DMS153 (cell line): ENCODE results near the gene MTMR4.
A peak's percentile ranks its signal among the peaks of the same experiment; 100 is the strongest.
"Not testable (repeated sequence)": the region's sequence is repeated elsewhere in the genome, so short reads cannot be mapped to it uniquely, and the experiment has no call there.

ENCODE experiments used
- DNase-seq: peaks from one replicate; lab custom pipeline; 2025; lab: John Stamatoyannopoulos, UW

MTMR4 gene

GRCh38 chr17:58525239-58525638 is 10.8 kb upstream of the MTMR4 start:
- no peak for DNase-seq

DNA sequence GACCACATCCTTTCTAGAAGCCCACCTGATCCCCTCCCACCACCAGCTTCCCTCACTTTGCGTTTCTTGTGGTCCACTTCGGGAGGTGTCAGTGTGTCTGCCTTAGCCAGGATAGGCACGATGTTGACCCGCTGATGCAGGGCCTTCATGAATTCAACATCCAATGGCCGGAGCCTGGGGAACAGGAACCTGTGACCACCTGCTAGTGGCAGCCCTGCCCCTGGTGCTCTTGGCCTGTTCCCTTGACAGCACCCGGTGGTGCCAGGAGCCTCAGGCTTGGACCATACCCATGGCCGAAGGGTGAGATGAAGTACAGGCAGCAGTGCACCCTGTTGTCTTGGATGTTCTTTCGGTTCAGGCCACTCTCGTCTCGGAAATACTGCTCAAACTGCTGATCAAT is 7.2 kb upstream of the MTMR4 start:
- no peak for DNase-seq

DNA sequence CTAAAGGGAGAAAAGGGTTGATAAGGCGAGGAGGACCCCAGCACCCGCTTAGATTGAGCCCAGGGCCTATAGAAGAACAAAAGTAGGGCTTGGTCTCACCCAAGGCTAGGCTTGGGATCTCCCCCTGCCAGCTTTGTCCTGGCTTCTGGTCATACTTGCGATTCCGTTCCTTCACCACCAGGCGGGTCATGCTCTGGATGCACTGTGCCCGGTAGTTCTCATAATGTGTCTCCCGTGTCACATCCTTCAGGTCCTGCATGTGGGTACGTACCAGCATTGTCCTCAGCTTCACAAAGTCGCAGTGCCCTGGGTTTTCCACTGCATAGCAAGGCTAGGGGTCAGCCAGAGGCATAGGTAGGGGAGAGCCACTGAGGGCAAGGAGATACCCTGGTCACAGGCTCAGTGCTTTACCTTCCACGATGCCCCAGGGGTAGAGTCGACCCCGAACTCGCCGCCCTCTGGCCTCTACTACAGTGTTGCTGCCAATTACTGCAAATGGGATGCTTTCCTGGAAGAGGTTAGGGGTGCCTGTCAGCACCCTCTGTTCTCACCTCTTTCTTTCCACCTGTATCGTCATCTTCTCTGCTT is 6.5 kb upstream of the MTMR4 start:
- DNase-seq: no peak

GRCh38 chr17:58517928-58518609 is 3.6 kb upstream of the MTMR4 start:
- DNase-seq: peak; percentile 100

DNA sequence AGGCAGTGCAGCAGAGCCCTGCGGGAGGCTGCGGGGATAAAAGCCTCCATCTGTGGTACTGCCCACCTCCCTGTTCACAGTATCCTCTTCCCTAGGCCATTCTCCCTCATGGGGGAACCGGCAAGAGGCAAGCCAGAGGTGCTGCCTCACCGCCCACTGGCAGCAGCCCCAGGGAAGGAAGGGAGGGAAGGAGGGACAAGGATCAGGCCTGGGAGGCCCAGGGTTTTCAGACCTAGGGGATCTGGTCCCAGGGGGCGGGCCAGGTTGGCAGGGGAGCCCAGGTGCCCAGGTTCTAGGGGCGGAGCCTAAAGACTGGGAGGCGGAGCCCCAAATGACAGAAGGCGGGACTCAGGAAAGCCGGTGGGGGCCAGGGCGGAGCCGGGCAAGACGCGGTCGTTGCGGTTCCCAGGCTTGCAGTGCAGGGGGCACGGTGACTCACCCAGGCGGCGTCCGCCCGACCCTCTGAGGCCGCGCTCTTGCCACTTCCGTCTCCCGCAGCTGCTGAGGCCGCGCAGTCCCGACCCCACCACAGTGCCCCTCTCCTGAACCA is 3.0 kb upstream of the MTMR4 start:
- DNase-seq: no peak

DNA sequence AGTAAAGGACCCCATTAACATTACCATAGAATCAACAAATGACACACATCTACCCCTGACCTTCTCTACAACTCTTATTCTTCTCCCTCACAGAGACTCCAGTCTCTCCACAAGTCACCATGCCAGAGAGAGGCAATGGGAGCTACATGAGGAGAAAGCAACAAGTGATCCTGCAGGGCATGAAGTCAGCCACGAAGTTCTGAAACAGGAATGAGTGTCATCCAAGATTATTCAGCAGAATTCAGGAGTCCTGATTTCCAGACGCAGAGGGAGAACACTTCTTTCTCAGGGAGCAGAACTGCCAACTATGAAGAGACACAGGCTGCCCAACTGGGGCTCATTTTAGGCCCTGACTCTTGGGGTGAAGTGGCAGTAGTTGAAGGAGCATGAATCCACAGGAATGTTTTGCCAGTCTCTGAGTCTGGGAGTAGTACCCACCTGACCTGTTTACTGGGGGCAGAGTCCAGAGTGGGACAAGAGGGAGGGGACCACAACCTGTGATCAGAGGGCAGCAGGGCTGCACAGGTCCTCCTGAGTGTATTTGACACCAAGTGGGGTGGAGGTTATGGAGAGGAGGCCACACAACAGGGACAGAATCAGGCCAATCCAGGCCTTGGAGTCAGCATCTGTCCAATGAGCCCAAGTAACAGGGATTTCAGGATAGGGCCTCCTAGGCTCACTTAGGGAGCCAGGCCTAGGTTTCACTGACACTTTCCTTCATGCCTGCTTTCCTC is 2.4 kb upstream of the MTMR4 start:
- DNase-seq: no peak

DNA sequence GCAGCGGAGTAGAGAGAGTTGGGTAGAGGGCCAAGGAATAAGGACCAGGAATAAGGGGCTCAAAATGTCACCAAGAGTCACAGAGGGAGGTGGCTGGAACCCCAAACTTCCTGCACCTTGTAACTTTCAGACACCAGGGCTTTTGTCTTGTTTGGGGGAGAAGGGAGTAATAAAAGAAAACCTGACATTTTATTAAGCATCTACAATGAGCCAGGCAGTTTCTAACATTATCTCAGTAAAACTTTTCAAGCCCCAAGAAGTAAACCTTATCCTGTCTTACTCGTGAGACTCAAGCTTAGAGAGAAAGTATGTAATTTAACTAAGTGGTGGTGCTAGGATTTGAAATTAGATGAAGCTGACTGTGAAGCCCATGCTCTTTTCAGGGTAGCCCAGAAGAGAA is 848 bp upstream of the MTMR4 start:
- no peak for DNase-seq

GRCh38 chr17:58514770-58515157 is 326 bp upstream of the MTMR4 start:
- DNase-seq: no peak

GRCh38 chr17:58513267-58513964 is 1.0 kb downstream of the MTMR4 start:
- DNase-seq: no peak

- no peak for DNase-seq
These were observed 4.4 kb downstream of the MTMR4 start for GRCh38 chr17:58510075-58510474.

- DNase-seq: no peak
These were observed 5.9 kb downstream of the MTMR4 start for GRCh38 chr17:58508341-58509067.

GRCh38 chr17:58507123-58507634 is 7.3 kb downstream of the MTMR4 start:
- DNase-seq: no peak

GRCh38 chr17:58506354-58507080 is 7.9 kb downstream of the MTMR4 start:
- no peak for DNase-seq

GRCh38 chr17:58504826-58505351 is 9.5 kb downstream of the MTMR4 start:
- DNase-seq: no peak

GRCh38 chr17:58503866-58504265 is 10.6 kb downstream of the MTMR4 start:
- DNase-seq: no peak

GRCh38 chr17:58503134-58503533 is 11.3 kb downstream of the MTMR4 start:
- DNase-seq: not testable (repeated sequence)

- DNase-seq: no peak
These were observed 13.0 kb downstream of the MTMR4 start for GRCh38 chr17:58501451-58501850.

DNA sequence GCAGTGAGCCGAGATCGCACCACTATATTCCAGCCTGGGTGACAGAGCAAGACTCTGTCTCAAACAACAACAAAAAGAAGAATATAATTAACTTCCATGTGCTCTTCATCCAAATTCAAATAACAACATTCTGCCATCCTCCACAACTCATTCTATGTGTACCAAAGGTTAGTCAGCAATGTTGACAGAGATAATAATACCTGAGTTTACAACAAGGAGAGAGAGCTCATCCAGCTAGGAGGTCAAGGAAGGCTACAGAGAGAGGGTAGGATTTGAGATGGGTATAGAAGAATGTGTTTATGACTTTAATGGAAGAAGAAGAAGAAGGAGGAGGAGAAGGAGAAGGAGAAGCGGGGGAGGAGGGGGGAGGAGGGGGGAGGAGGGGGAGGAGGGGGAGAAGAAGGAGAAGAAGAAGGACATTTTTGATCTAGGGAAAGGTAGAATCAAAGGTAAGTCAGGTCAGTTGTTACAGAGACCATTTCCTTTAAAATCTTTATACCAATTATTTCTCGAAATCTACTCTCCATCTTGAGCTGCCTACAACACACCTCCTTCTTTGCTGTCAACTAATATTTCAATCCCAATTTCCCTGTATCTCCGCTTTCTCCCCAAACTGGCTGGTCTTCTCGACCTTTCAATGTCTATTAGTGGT is 16.1 kb downstream of the MTMR4 start:
- DNase-seq: no peak

DNA sequence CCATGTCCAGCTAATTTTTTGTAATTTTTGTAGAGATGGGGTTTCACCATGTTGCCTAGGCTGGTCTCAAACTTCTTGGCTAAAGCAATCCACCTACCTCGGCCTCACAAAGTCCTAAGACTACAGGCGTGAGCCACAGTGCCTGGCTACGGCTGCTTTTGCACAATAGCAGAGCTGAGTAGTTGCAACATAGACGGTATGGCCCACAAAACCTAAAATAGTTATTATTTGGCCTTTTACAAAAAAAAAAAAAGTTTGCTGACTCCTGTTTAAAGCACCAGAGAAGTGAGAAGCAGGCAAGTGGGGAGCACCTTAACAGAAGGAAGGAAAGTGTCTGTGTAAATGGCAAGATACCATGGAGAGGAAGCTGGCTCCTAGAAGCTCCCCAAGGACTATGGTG is 20.9 kb downstream of the MTMR4 start:
- DNase-seq: no peak
